GM12878 (cell line): Measurements from ENCODE around the gene THNSL1. TPM values are rescaled to one million over a fixed set of nuclear protein-coding genes. Genes with fewer than 3 reads are reported as not detected.

Experiments used
- ATAC-seq: fragments of 200-7000 bp; cut with Tn5 transposase; 3 replicates; pipeline ENCODE4 v1.9.1; 2020; ENCODE audit warnings: mild to moderate bottlenecking, moderate library complexity
- BruUV-seq: library from RNA; stranded (reverse); fragments of 400-500 nt; replicated peaks from 2 replicates; lab custom pipeline; 2021; lab: Mats Ljungman, UMichigan
- CTCF ChIA-PET: fragments of 300-600 bp; sonication (Branson Sonifier 250); formaldehyde crosslinking; extraction: SDS; loops from one replicate; lab custom pipeline; 2021; ENCODE audit warnings: inconsistent platforms; lab: Yijun Ruan, JAX
- POLR2A ChIA-PET: fragments of 350-600 bp; formaldehyde crosslinking; extraction: SDS; loops from one replicate; lab custom pipeline; 2021; ENCODE audit warnings: inconsistent platforms; lab: Charles Lee
- RAD21 ChIA-PET: fragments of 300-600 bp; sonication (Branson Sonifier 250); formaldehyde crosslinking; loops from one replicate; lab custom pipeline; 2023; ENCODE audit warnings: antibody characterized with exemption; ENCODE audit not compliant: unreplicated experiment; lab: Charles Lee
- SMC1A ChIA-PET: fragments of 300-600 bp; sonication (Branson Sonifier 250); formaldehyde crosslinking; loops from one replicate; lab custom pipeline; 2023; ENCODE audit not compliant: unreplicated experiment, uncharacterized antibody; lab: Charles Lee
- DNase-seq: peaks from one replicate; pipeline ENCODE4 v3.0.0-alpha.2; 2011; ENCODE audit warnings: low read depth, low spot score
- FAIRE-seq: peaks from 3 replicates; lab custom pipeline; 2011; peaks lifted over from hg19 to GRCh38; lab: Jason Lieb, UNC
- H2AFZ ChIP-seq: 2 replicates; pipeline ENCODE4 v1.6.0; 2011; ENCODE audit warnings: low read depth, low read length, control low read depth; ENCODE audit not compliant: control insufficient read depth
- H3K27ac ChIP-seq: 2 replicates; pipeline ENCODE4 v1.5.1; 2011; ENCODE audit warnings: control low read depth; ENCODE audit not compliant: control insufficient read depth, insufficient read depth
- H3K27me3 ChIP-seq, 2 experiments: replicated peaks in 1 of 2; 2 replicates each; pipeline versions ENCODE4 v1.6.0 to v1.6.1; 2011; ENCODE audit warnings: low read length in 1 of 2; ENCODE audit not compliant: control insufficient read depth in 2 of 2, insufficient read depth in 2 of 2
- H3K36me3 ChIP-seq, 2 experiments: 2 replicates each; pipeline ENCODE4 v1.5.1; 2011; ENCODE audit warnings: low read length in 1 of 2; ENCODE audit not compliant: control insufficient read depth in 2 of 2, insufficient read depth in 2 of 2
- H3K4me1 ChIP-seq: 2 replicates; pipeline ENCODE4 v1.6.1; 2011; ENCODE audit warnings: mild to moderate bottlenecking, low read length, moderate library complexity, mixed read lengths; ENCODE audit not compliant: control insufficient read depth, insufficient read depth
- H3K4me2 ChIP-seq: 2 replicates; pipeline ENCODE4 v1.6.0; 2011; ENCODE audit warnings: control low read depth; ENCODE audit not compliant: control insufficient read depth, insufficient read depth
- H3K4me3 ChIP-seq: fragments of 200-600 bp; sonication (generic); 2 replicates; pipeline ENCODE4 v1.5.1; 2016
- H3K79me2 ChIP-seq: 2 replicates; pipeline ENCODE4 v1.6.0; 2011; ENCODE audit warnings: low read length; ENCODE audit not compliant: control insufficient read depth, insufficient read depth
- H3K9ac ChIP-seq: 2 replicates; pipeline ENCODE4 v1.8.0; 2011; ENCODE audit warnings: low read length, control low read depth, mixed read lengths; ENCODE audit not compliant: control insufficient read depth, insufficient read depth
- H3K9me3 ChIP-seq: replicated peaks from 3 replicates; pipeline ENCODE4 v1.5.1; 2011; ENCODE audit warnings: mild to moderate bottlenecking, low read length; ENCODE audit not compliant: control insufficient read depth, insufficient read depth
- H4K20me1 ChIP-seq: 2 replicates; pipeline ENCODE4 v1.6.0; 2011; ENCODE audit not compliant: control insufficient read depth, insufficient read depth
- ASH2L ChIP-seq: fragments of 300-600, 200-600 bp; sonication (generic); IDR thresholded peaks from 2 replicates; pipeline ENCODE4 v1.6.1; 2017; ENCODE audit warnings: low read depth, mild to moderate bottlenecking, borderline replicate concordance
- FOXK2 ChIP-seq: fragments of 450-650 bp; IDR thresholded peaks from 2 replicates; pipeline ENCODE4 v1.6.1; 2017; ENCODE audit warnings: mild to moderate bottlenecking, moderate library complexity
- HDGF ChIP-seq: fragments of 450-650 bp; IDR thresholded peaks from 2 replicates; pipeline ENCODE4 v1.6.1; 2016; ENCODE audit warnings: antibody characterized with exemption
- MEF2B ChIP-seq: fragments of 450-650 bp; IDR thresholded peaks from 2 replicates; pipeline ENCODE4 v1.6.1; 2018; ENCODE audit warnings: mild to moderate bottlenecking, moderate library complexity; ENCODE audit not compliant: partially characterized antibody, poor library complexity, severe bottlenecking
- NR2C2 ChIP-seq: IDR thresholded peaks from 2 replicates; pipeline ENCODE4 v1.6.1; 2011; ENCODE audit warnings: borderline replicate concordance, low read depth; ENCODE audit not compliant: control insufficient read depth, insufficient read length
- RCOR1 ChIP-seq: conservative IDR thresholded peaks from 2 replicates; pipeline ENCODE4 v1.6.1; 2012; ENCODE audit warnings: low read depth, low read length, improper control_type of control experiment
- RELA ChIP-seq: fragments of 450-650 bp; IDR thresholded peaks from 2 replicates; pipeline ENCODE4 v1.8.0; 2014; ENCODE audit warnings: borderline replicate concordance; ENCODE audit not compliant: partially characterized antibody
- STAT1 ChIP-seq: fragments of 450-650 bp; conservative IDR thresholded peaks from 2 replicates; pipeline ENCODE4 v1.6.1; 2014; ENCODE audit warnings: antibody characterized with exemption, mild to moderate bottlenecking
- STAT3 ChIP-seq: IDR thresholded peaks from 2 replicates; pipeline ENCODE4 v1.6.1; 2011; ENCODE audit warnings: low read depth, low read length, improper control_type of control experiment
- TAF1 ChIP-seq: IDR thresholded peaks from 2 replicates; pipeline ENCODE4 v1.6.1; 2011; ENCODE audit warnings: mild to moderate bottlenecking, low read depth, low read length, borderline replicate concordance
- ZNF622 ChIP-seq: fragments of 450-650 bp; IDR thresholded peaks from 2 replicates; pipeline ENCODE4 v1.6.1; 2017; ENCODE audit warnings: mild to moderate bottlenecking, inconsistent platforms
- WGBS: methylation state at CpG from one replicate; pipeline ENCODE4 v1.1.6; 2016; ENCODE audit warnings: low lambda C conversion rate; ENCODE audit not compliant: insufficient replicate concordance, insufficient coverage; ENCODE audit errors: missing lambda C conversion rate; 5-methylcytosine and 5-hydroxymethylcytosine counted together
- in situ Hi-C: fragments of 300-500 bp; cut with MboI; formaldehyde crosslinking; loops from 9 replicates; pipeline ENCODE4 v1.14.3; 2018; ENCODE audit warnings: mixed read lengths
- intact Hi-C: fragments of 100-400 bp; cut with micrococcal nuclease; formaldehyde crosslinking; loops from one replicate; pipeline ENCODE4 v1.14.2; 2022; ENCODE audit not compliant: unreplicated experiment
- polyA plus RNA-seq, 11 experiments: library from polyadenylated mRNA; depleted of rRNA in 4 of 11; unstranded in 6 of 11; stranded (reverse) in 5 of 11; fragments of >200 nt; fragmentation: Nextera tagmentation in 4 of 11; fragmentation: Illumina TruSeq in 1 of 11; extraction: Ambion mirVana in 4 of 11; extraction: Trizol in 1 of 11; gene quantifications; 1 replicate in 1 of 11; 2 replicates in 10 of 11; pipeline versions ENCODE4 v1.2.1 to v1.2.3, GENCODE V29; 2011 to 2016; ENCODE audit warnings: inconsistent platforms in 2 of 11, missing spikeins in 2 of 11, low read depth in 1 of 11
- total RNA-seq, 4 experiments: library from RNA; depleted of rRNA in 3 of 4; stranded (reverse); fragments of >200 nt in 3 of 4; fragmentation: Illumina TruSeq in 1 of 4; extraction: Trizol in 1 of 4; gene quantifications; 2 replicates each; pipeline versions ENCODE4 v1.2.1 to v1.2.3, GENCODE V29; 2013 to 2021
- TF ChIP-seq, protein P1 (sequence below): fragments of 450-650 bp; IDR thresholded peaks from 2 replicates; pipeline ENCODE4 v1.6.1; 2017; ENCODE audit warnings: low read depth, mild to moderate bottlenecking, moderate library complexity
- TF ChIP-seq, protein P2 (sequence below): fragments of 450-650 bp; formaldehyde crosslinking; IDR thresholded peaks from 2 replicates; pipeline ENCODE4 v1.5.0; 2022; ENCODE audit warnings: mild to moderate bottlenecking, missing genetic modification characterization
- TF ChIP-seq, protein P3 (sequence below): IDR thresholded peaks from 2 replicates; pipeline ENCODE4 v1.6.1; 2012; ENCODE audit warnings: low read depth, low read length, improper control_type of control experiment
- TF ChIP-seq, protein P4 (sequence below): fragments of 450-650 bp; IDR thresholded peaks from 2 replicates; pipeline ENCODE4 v1.6.1; 2016; ENCODE audit warnings: mild to moderate bottlenecking, moderate library complexity, borderline replicate concordance

THNSL1 gene
- total and polyA plus RNA-seq, 10 of the 15 experiments (the other 5 are each of a cell fraction or from before 2014, with no cell fraction given): 4.2 to 17.5 (median 6.2) TPM

DNA sequence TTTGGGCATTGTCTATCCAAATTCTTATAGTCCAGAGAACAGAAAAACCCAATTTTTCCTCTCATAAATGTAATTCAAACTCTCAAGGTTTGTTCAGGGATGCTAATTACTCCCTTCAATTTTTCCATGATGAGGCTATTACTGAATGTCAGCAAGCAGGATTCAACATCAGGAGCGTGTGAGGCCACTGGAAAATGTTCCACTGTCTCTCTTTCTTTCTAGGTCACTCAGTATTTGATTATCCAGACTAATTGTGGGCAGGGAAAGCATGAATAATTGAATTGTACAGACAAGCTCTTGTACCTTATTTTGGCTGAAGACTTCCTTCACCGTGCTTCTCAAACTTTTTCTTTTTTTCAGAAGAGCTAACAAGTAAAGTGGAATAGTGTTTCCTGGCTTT, 30.7 kb downstream of the THNSL1 start:
- no peaks in the 10 kb centered on the region for H3K4me1 ChIP-seq
- H3K4me3 ChIP-seq: no peak overlapping the region
- ChIA-PET SMC1A (interaction anchor here (0.8 to 2.4 kb wide), 5 partner anchors 11 to 118 kb away, joined by 3 to 17 read pairs (median 3); no protein-coding TSS in a partner anchor), POLR2A (no interaction called here), RAD21 (no interaction called here), CTCF (interaction anchor here (1.1 to 3.1 kb wide), 2 partner anchors 21 to 34 kb away, joined by 3 to 11 read pairs; no protein-coding TSS in a partner anchor)
- no TSS peak for BruUV-seq
- no peak overlapping the region for H2AFZ ChIP-seq
- H3K9me3 ChIP-seq: no peaks in the 10 kb centered on the region
- WGBS: 40% methylated on average over 2 of the region's 2 CpGs
- H3K27me3 ChIP-seq: no peaks in the 10 kb centered on the region
- DNase-seq: no peak
- in situ Hi-C loops (no loop called here), intact Hi-C loops (no loop called here)
- no peak for FAIRE-seq
- no peak overlapping the region for H3K9ac ChIP-seq
- H4K20me1 ChIP-seq: no peaks in the 10 kb centered on the region
- ATAC-seq: no peak
- H3K79me2 ChIP-seq: no peaks in the 10 kb centered on the region
- no peaks in the 10 kb centered on the region for H3K36me3 ChIP-seq
- no peak overlapping the region for H3K27ac ChIP-seq
- H3K4me2 ChIP-seq: no peak overlapping the region
- no peak for TF ChIP-seq MEF2B
- TF ChIP-seq RELA: no peak
- no peak for TF ChIP-seq TAF1
- no peak for TF ChIP-seq ASH2L
- no peak for TF ChIP-seq RCOR1
- TF ChIP-seq STAT1: no peak
- TF ChIP-seq HDGF: no peak
- TF ChIP-seq, protein P1, sequence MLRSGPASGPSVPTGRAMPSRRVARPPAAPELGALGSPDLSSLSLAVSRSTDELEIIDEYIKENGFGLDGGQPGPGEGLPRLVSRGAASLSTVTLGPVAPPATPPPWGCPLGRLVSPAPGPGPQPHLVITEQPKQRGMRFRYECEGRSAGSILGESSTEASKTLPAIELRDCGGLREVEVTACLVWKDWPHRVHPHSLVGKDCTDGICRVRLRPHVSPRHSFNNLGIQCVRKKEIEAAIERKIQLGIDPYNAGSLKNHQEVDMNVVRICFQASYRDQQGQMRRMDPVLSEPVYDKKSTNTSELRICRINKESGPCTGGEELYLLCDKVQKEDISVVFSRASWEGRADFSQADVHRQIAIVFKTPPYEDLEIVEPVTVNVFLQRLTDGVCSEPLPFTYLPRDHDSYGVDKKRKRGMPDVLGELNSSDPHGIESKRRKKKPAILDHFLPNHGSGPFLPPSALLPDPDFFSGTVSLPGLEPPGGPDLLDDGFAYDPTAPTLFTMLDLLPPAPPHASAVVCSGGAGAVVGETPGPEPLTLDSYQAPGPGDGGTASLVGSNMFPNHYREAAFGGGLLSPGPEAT: no peak
- no peak for TF ChIP-seq NR2C2
- TF ChIP-seq, protein P2, sequence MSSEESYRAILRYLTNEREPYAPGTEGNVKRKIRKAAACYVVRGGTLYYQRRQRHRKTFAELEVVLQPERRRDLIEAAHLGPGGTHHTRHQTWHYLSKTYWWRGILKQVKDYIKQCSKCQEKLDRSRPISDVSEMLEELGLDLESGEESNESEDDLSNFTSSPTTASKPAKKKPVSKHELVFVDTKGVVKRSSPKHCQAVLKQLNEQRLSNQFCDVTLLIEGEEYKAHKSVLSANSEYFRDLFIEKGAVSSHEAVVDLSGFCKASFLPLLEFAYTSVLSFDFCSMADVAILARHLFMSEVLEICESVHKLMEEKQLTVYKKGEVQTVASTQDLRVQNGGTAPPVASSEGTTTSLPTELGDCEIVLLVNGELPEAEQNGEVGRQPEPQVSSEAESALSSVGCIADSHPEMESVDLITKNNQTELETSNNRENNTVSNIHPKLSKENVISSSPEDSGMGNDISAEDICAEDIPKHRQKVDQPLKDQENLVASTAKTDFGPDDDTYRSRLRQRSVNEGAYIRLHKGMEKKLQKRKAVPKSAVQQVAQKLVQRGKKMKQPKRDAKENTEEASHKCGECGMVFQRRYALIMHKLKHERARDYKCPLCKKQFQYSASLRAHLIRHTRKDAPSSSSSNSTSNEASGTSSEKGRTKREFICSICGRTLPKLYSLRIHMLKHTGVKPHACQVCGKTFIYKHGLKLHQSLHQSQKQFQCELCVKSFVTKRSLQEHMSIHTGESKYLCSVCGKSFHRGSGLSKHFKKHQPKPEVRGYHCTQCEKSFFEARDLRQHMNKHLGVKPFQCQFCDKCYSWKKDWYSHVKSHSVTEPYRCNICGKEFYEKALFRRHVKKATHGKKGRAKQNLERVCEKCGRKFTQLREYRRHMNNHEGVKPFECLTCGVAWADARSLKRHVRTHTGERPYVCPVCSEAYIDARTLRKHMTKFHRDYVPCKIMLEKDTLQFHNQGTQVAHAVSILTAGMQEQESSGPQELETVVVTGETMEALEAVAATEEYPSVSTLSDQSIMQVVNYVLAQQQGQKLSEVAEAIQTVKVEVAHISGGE (CRISPR knock-in tag): no peak
- TF ChIP-seq STAT3: no peak
- TF ChIP-seq, protein P3, sequence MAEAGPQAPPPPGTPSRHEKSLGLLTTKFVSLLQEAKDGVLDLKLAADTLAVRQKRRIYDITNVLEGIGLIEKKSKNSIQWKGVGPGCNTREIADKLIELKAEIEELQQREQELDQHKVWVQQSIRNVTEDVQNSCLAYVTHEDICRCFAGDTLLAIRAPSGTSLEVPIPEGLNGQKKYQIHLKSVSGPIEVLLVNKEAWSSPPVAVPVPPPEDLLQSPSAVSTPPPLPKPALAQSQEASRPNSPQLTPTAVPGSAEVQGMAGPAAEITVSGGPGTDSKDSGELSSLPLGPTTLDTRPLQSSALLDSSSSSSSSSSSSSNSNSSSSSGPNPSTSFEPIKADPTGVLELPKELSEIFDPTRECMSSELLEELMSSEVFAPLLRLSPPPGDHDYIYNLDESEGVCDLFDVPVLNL: no peak
- TF ChIP-seq ZNF622: no peak
- no peak for TF ChIP-seq FOXK2
- TF ChIP-seq, protein P4, sequence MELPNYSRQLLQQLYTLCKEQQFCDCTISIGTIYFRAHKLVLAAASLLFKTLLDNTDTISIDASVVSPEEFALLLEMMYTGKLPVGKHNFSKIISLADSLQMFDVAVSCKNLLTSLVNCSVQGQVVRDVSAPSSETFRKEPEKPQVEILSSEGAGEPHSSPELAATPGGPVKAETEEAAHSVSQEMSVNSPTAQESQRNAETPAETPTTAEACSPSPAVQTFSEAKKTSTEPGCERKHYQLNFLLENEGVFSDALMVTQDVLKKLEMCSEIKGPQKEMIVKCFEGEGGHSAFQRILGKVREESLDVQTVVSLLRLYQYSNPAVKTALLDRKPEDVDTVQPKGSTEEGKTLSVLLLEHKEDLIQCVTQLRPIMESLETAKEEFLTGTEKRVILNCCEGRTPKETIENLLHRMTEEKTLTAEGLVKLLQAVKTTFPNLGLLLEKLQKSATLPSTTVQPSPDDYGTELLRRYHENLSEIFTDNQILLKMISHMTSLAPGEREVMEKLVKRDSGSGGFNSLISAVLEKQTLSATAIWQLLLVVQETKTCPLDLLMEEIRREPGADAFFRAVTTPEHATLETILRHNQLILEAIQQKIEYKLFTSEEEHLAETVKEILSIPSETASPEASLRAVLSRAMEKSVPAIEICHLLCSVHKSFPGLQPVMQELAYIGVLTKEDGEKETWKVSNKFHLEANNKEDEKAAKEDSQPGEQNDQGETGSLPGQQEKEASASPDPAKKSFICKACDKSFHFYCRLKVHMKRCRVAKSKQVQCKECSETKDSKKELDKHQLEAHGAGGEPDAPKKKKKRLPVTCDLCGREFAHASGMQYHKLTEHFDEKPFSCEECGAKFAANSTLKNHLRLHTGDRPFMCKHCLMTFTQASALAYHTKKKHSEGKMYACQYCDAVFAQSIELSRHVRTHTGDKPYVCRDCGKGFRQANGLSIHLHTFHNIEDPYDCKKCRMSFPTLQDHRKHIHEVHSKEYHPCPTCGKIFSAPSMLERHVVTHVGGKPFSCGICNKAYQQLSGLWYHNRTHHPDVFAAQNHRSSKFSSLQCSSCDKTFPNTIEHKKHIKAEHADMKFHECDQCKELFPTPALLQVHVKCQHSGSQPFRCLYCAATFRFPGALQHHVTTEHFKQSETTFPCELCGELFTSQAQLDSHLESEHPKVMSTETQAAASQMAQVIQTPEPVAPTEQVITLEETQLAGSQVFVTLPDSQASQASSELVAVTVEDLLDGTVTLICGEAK: no peak
